ENCODE data around the gene MARK3. TPM values are rescaled to one million over a fixed set of nuclear protein-coding genes. Genes with fewer than 3 reads are reported as not detected.
"Not testable (repeated sequence)": the region's sequence is repeated elsewhere in the genome, so short reads cannot be mapped to it uniquely, and the experiment has no call there.

The MARK3 gene
- total RNA-seq, 4 donors from 2014 or later, result 50.7 to 111 (median 89.1) TPM

GRCh38 chr14:103356024-103356682 lies 29.1 kb upstream of the MARK3 start:
- H3K27ac ChIP-seq, result no peak overlapping the region
- DNase-seq, result no peak
- intact Hi-C loops (cut with DNase I; ENCODE audit: low total_unique reads), result no loop called here
- no peaks in the 10 kb centered on the region for H3K27me3 ChIP-seq
- TF ChIP-seq, protein P1, sequence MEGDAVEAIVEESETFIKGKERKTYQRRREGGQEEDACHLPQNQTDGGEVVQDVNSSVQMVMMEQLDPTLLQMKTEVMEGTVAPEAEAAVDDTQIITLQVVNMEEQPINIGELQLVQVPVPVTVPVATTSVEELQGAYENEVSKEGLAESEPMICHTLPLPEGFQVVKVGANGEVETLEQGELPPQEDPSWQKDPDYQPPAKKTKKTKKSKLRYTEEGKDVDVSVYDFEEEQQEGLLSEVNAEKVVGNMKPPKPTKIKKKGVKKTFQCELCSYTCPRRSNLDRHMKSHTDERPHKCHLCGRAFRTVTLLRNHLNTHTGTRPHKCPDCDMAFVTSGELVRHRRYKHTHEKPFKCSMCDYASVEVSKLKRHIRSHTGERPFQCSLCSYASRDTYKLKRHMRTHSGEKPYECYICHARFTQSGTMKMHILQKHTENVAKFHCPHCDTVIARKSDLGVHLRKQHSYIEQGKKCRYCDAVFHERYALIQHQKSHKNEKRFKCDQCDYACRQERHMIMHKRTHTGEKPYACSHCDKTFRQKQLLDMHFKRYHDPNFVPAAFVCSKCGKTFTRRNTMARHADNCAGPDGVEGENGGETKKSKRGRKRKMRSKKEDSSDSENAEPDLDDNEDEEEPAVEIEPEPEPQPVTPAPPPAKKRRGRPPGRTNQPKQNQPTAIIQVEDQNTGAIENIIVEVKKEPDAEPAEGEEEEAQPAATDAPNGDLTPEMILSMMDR (IDR thresholded peaks at IDR 0.05), result no peak
- no peak for TF ChIP-seq POLR2A (IDR thresholded peaks at IDR 0.05)
- H3K36me3 ChIP-seq, result no peaks in the 10 kb centered on the region
- no peaks in the 10 kb centered on the region for H3K9me3 ChIP-seq
- H3K4me1 ChIP-seq, result no peaks in the 10 kb centered on the region
- H3K4me3 ChIP-seq, result no peak overlapping the region

GRCh38 chr14:103357552-103357951 lies 27.7 kb upstream of the MARK3 start:
- intact Hi-C loops (cut with DNase I; ENCODE audit: low total_unique reads); DNase-seq; H3K4me1 ChIP-seq; H3K27me3 ChIP-seq; H3K27ac ChIP-seq; H3K9me3 ChIP-seq; H3K36me3 ChIP-seq; H3K4me3 ChIP-seq: not testable (repeated sequence)

DNA sequence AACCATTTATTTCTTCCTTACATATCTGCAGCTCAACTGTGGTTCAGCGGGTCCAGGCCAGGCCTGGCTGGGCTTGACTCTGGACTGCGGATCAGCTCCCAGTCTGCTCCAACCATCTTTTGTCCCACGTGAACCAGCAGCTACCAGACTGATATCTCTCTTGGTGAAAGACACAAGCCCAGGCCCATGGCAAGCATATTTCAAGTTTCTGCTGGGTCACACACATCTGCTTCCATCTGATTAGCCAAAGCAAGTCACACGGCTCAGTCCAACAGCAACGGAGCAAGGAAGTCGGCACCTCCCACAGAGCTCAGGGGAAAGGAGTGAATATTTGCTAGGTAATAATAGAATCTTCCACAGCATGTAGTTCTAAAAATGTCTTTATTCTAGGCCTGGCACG lies 24.7 kb upstream of the MARK3 start:
- H3K27ac ChIP-seq, result no peak overlapping the region
- TF ChIP-seq, protein P1 (IDR thresholded peaks at IDR 0.05), result no peak
- TF ChIP-seq POLR2A (IDR thresholded peaks at IDR 0.05), result no peak
- no peaks in the 10 kb centered on the region for H3K4me1 ChIP-seq
- peaks cover 0 to 6% of the 10 kb centered on the region in 2 donors for H3K9me3 ChIP-seq
- intact Hi-C loops (cut with DNase I; ENCODE audit: low total_unique reads), result no loop called here
- no peaks in the 10 kb centered on the region for H3K36me3 ChIP-seq
- DNase-seq, result no peak
- H3K4me3 ChIP-seq, result no peak overlapping the region
- H3K27me3 ChIP-seq, result no peaks in the 10 kb centered on the region

DNA sequence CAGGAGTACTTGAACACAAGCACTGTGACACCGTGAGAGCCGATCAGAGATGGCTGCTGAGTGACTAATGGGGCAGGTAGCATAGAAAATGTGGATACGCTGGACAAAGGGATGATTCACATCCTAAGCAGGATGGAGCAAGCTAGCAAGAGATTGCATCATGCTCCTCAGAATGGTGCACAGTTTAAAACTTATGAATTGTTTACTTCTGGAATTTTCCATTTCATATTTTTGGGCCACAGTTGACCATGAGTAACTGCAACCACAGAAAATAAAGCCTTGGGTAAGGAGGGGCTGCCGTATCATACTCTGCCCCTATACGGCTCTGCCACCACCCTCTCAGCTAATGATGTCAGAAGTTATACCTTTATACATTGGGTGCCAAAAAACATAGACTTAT lies 23.3 kb upstream of the MARK3 start:
- Histone ChIP-seq H3K9me3 (peaks cover 0 to 6% of the 10 kb centered on the region in 2 donors), H3K4me3 (no peak overlapping the region), H3K27me3 (no peaks in the 10 kb centered on the region), H3K36me3 (no peaks in the 10 kb centered on the region), H3K27ac (no peak overlapping the region), H3K4me1 (no peaks in the 10 kb centered on the region)
- TF ChIP-seq, protein P1 (IDR thresholded peaks at IDR 0.05), result no peak
- TF ChIP-seq POLR2A (IDR thresholded peaks at IDR 0.05), result no peak
- intact Hi-C loops (cut with DNase I; ENCODE audit: low total_unique reads), result no loop called here
- DNase-seq, result no peak

DNA sequence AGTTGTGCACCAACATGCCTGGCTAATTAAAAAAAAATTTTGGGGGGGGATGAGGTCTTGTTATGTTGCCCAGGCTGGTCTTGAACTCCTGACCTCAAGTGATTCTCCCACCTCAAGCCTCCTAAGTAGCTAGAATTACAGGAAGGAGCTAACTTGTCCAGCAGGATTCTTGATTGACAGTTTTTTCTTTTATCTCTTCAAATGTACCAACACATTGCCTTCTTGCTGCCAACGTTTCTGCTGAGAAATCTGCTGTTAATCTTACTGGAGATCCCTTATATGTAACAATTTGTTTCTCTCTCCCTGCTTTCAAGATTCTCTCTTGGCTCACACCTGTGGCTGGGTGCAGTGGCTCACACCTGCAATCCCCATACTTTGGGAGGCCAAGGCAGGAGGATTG lies 22.4 kb upstream of the MARK3 start:
- Histone ChIP-seq H3K27me3 (no peaks in the 10 kb centered on the region), H3K9me3 (peaks cover 0 to 6% of the 10 kb centered on the region in 2 donors), H3K27ac (no peak overlapping the region), H3K36me3 (no peaks in the 10 kb centered on the region), H3K4me3 (no peak overlapping the region), H3K4me1 (no peaks in the 10 kb centered on the region)
- intact Hi-C loops (cut with DNase I; ENCODE audit: low total_unique reads), result no loop called here
- TF ChIP-seq, protein P1 (IDR thresholded peaks at IDR 0.05), result no peak
- no peak for TF ChIP-seq POLR2A (IDR thresholded peaks at IDR 0.05)
- DNase-seq, result no peak

DNA sequence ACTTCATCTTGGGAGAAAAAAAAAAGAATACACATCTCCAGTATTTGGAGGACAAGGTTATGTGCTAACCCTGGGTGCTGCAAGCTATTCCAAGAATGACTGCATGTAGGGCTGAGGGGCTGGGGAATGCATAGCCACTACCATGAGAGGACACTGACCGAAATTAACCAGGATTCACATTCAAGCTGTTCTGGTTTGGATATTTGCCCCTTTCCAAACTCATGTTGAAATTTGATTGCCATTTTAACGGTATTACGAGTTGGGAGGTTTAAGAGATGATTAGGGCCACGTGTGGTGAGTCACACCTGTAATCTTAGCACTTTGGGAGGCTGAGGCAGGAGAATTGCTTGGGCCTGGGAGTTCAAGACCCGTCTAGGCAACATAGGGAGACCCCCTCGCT lies 18.5 kb upstream of the MARK3 start:
- intact Hi-C loops (cut with DNase I; ENCODE audit: low total_unique reads), result no loop called here
- Histone ChIP-seq H3K36me3 (no peaks in the 10 kb centered on the region), H3K27me3 (no peaks in the 10 kb centered on the region), H3K4me1 (no peaks in the 10 kb centered on the region), H3K27ac (no peak overlapping the region), H3K9me3 (peaks cover 0 to 6% of the 10 kb centered on the region in 2 donors), H3K4me3 (no peak overlapping the region)
- DNase-seq, result no peak
- TF ChIP-seq, protein P1 (IDR thresholded peaks at IDR 0.05), result no peak
- TF ChIP-seq POLR2A (IDR thresholded peaks at IDR 0.05), result no peak
